ENCODE measurements around the gene AP1G2.

The AP1G2 gene

GRCh38 chr14:23555533-23555881 is 12.1 kb downstream of the AP1G2 start:
- TF ChIP-seq, protein P1, sequence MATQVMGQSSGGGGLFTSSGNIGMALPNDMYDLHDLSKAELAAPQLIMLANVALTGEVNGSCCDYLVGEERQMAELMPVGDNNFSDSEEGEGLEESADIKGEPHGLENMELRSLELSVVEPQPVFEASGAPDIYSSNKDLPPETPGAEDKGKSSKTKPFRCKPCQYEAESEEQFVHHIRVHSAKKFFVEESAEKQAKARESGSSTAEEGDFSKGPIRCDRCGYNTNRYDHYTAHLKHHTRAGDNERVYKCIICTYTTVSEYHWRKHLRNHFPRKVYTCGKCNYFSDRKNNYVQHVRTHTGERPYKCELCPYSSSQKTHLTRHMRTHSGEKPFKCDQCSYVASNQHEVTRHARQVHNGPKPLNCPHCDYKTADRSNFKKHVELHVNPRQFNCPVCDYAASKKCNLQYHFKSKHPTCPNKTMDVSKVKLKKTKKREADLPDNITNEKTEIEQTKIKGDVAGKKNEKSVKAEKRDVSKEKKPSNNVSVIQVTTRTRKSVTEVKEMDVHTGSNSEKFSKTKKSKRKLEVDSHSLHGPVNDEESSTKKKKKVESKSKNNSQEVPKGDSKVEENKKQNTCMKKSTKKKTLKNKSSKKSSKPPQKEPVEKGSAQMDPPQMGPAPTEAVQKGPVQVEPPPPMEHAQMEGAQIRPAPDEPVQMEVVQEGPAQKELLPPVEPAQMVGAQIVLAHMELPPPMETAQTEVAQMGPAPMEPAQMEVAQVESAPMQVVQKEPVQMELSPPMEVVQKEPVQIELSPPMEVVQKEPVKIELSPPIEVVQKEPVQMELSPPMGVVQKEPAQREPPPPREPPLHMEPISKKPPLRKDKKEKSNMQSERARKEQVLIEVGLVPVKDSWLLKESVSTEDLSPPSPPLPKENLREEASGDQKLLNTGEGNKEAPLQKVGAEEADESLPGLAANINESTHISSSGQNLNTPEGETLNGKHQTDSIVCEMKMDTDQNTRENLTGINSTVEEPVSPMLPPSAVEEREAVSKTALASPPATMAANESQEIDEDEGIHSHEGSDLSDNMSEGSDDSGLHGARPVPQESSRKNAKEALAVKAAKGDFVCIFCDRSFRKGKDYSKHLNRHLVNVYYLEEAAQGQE (IDR thresholded peaks at IDR 0.05; ENCODE audit: low read depth), result no peak
- no peak for TF ChIP-seq TAF1 (IDR thresholded peaks at IDR 0.05; ENCODE audit: low read depth)
- TF ChIP-seq ZBTB7A (IDR thresholded peaks at IDR 0.05; ENCODE audit: low read depth), result no peak
- no peak for TF ChIP-seq CEBPB (IDR thresholded peaks at IDR 0.05)

GRCh38 chr14:23551266-23552028 is 16.1 kb downstream of the AP1G2 start, which contains the start of gene ZFHX2:
Gene ZFHX2 (minus strand): TSS chr14:23551765. CDS start chr14:23535325, 16,440 bp downstream.
- TF ChIP-seq TCF12 (IDR thresholded peaks at IDR 0.05; ENCODE audit: low read depth), result no peak; the same call in 1 of the 2 replicates
- TF ChIP-seq YY1 (IDR thresholded peaks at IDR 0.05; ENCODE audit: low read depth), result no peak
- no peak for TF ChIP-seq FOXM1 (IDR thresholded peaks at IDR 0.05; ENCODE audit: borderline replicate concordance, low read depth)
- TF ChIP-seq NFIC (IDR thresholded peaks at IDR 0.05), result no peak
- TF ChIP-seq, protein P1 (IDR thresholded peaks at IDR 0.05; ENCODE audit: low read depth), result no peak
- TF ChIP-seq ZBTB7A (IDR thresholded peaks at IDR 0.05; ENCODE audit: low read depth), result peak; percentile 69
- TF ChIP-seq TEAD4 (IDR thresholded peaks at IDR 0.05), result no peak
- no peak for TF ChIP-seq EGR1 (IDR thresholded peaks at IDR 0.05)
- TF ChIP-seq TAF1 (IDR thresholded peaks at IDR 0.05; ENCODE audit: low read depth), result peak; percentile 35; the same call in 1 of the 2 replicates
- peak; percentile 4; the same call in 1 of the 2 replicates for TF ChIP-seq MAX (IDR thresholded peaks at IDR 0.05)
- no peak for TF ChIP-seq RAD21 (IDR thresholded peaks at IDR 0.05; ENCODE audit: low read depth)

DNA sequence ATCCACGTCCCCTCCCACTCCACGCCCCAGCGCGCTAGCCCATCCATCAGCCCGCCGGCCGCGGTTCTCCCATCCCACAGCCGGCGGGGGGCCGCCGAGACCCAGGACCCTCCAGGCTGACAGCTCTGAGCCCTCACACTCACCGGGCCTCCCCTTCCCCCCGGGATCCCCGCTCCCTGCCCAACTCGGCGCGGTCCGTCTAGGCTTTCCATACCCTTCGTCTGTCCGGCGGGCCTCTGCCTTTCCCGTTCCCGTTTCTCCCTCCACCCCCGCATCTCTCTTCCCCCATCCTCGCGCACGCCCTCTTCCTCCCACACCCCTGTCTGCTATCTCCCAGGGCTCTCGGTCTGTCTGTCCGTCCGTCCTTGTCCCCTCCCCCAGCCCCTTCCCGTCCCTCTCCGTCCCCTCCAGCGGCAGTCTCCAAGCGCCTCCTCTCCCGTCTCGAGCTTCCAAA is 16.8 kb downstream of the AP1G2 start:
- TF ChIP-seq ZBTB7A (IDR thresholded peaks at IDR 0.05; ENCODE audit: low read depth) (no peak), CEBPB (IDR thresholded peaks at IDR 0.05) (no peak), FOXM1 (IDR thresholded peaks at IDR 0.05; ENCODE audit: borderline replicate concordance, low read depth) (no peak), NFIC (IDR thresholded peaks at IDR 0.05) (no peak), MAX (IDR thresholded peaks at IDR 0.05) (no peak; the same call in 1 of the 2 replicates), TAF1 (IDR thresholded peaks at IDR 0.05; ENCODE audit: low read depth) (no peak), EP300 (IDR thresholded peaks at IDR 0.05; ENCODE audit: borderline replicate concordance) (no peak), EGR1 (IDR thresholded peaks at IDR 0.05) (peak; percentile 41; the same call in 1 of the 2 replicates)
- TF ChIP-seq, protein P2, sequence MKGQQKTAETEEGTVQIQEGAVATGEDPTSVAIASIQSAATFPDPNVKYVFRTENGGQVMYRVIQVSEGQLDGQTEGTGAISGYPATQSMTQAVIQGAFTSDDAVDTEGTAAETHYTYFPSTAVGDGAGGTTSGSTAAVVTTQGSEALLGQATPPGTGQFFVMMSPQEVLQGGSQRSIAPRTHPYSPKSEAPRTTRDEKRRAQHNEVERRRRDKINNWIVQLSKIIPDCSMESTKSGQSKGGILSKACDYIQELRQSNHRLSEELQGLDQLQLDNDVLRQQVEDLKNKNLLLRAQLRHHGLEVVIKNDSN (IDR thresholded peaks at IDR 0.05), result no peak

- TF ChIP-seq EP300 (IDR thresholded peaks at IDR 0.05; ENCODE audit: borderline replicate concordance) (no peak), TEAD4 (IDR thresholded peaks at IDR 0.05) (no peak), ZBTB7A (IDR thresholded peaks at IDR 0.05; ENCODE audit: low read depth) (no peak), YY1 (IDR thresholded peaks at IDR 0.05; ENCODE audit: low read depth) (no peak), RAD21 (IDR thresholded peaks at IDR 0.05; ENCODE audit: low read depth) (no peak), CREB1 (IDR thresholded peaks at IDR 0.05; ENCODE audit: low read depth) (no peak), NFIC (IDR thresholded peaks at IDR 0.05) (no peak), TCF12 (IDR thresholded peaks at IDR 0.05; ENCODE audit: low read depth) (no peak), MAX (IDR thresholded peaks at IDR 0.05) (no peak), FOXM1 (IDR thresholded peaks at IDR 0.05; ENCODE audit: borderline replicate concordance, low read depth) (no peak), TAF1 (IDR thresholded peaks at IDR 0.05; ENCODE audit: low read depth) (no peak), CEBPB (IDR thresholded peaks at IDR 0.05) (no peak), EGR1 (IDR thresholded peaks at IDR 0.05) (no peak)
- TF ChIP-seq, protein P2 (IDR thresholded peaks at IDR 0.05), result no peak
- TF ChIP-seq, protein P1 (IDR thresholded peaks at IDR 0.05; ENCODE audit: low read depth), result no peak
Observed at GRCh38 chr14:23550131-23550811, 17.3 kb downstream of the AP1G2 start.

Data from Ishikawa (cell line).